GM23338 (cell line): ENCODE data around the gene ID4. TPM values are rescaled to one million over a fixed set of nuclear protein-coding genes. Genes with fewer than 3 reads are reported as not detected.

Experiments
- ATAC-seq: fragments of 200-7000 bp; cut with Tn5 transposase; 3 replicates; pipeline ENCODE4 v1.9.1; 2020
- DNase-seq: peaks from one replicate; pipeline ENCODE4 v3.0.0-alpha.2; 2015; ENCODE audit warnings: low spot score
- H2AFZ ChIP-seq: fragments of 200-600 bp; sonication (generic); 2 replicates; pipeline ENCODE4 v1.8.0; 2016; ENCODE audit warnings: antibody characterized with exemption, mild to moderate bottlenecking, moderate library complexity
- H3F3A ChIP-seq: fragments of 200-600 bp; sonication (generic); replicated peaks from 2 replicates; pipeline ENCODE4 v1.8.0; 2017; ENCODE audit warnings: antibody characterized with exemption, mixed run types, low read depth
- H3K27ac ChIP-seq: fragments of 200-600 bp; sonication (generic); 2 replicates; pipeline ENCODE4 v1.6.1; 2016; ENCODE audit warnings: low read depth
- H3K27me3 ChIP-seq: fragments of 200-600 bp; sonication (generic); 2 replicates; pipeline ENCODE4 v1.8.0; 2016; ENCODE audit warnings: mild to moderate bottlenecking, mixed run types, moderate library complexity; ENCODE audit not compliant: insufficient read depth
- H3K36me3 ChIP-seq: fragments of 200-600 bp; sonication (generic); 2 replicates; pipeline ENCODE4 v1.8.0; 2016; ENCODE audit warnings: mild to moderate bottlenecking; ENCODE audit not compliant: insufficient read depth
- H3K4me1 ChIP-seq: fragments of 200-600 bp; sonication (generic); 2 replicates; pipeline ENCODE4 v1.8.0; 2016; ENCODE audit warnings: mild to moderate bottlenecking, moderate library complexity; ENCODE audit not compliant: insufficient read depth
- H3K4me2 ChIP-seq: fragments of 200-600 bp; sonication (generic); 2 replicates; pipeline ENCODE4 v1.7.1; 2017; ENCODE audit warnings: mixed run types
- H3K4me3 ChIP-seq: fragments of 200-600 bp; sonication (generic); 2 replicates; pipeline ENCODE4 v1.6.1; 2016; ENCODE audit warnings: mixed run types
- H3K79me2 ChIP-seq: fragments of 200-600 bp; sonication (generic); replicated peaks from 2 replicates; pipeline ENCODE4 v1.8.0; 2017; ENCODE audit warnings: mild to moderate bottlenecking; ENCODE audit not compliant: insufficient read depth
- H3K9me2 ChIP-seq: fragments of 200-600 bp; sonication (generic); 2 replicates; pipeline ENCODE4 v1.8.0; 2017; ENCODE audit not compliant: insufficient read depth
- H4K20me1 ChIP-seq: fragments of 200-600 bp; sonication (generic); replicated peaks from 2 replicates; pipeline ENCODE4 v1.8.0; 2017; ENCODE audit warnings: mild to moderate bottlenecking; ENCODE audit not compliant: insufficient read depth
- H3K27ac Mint-ChIP-seq: 2 replicates; pipeline ENCODE4 v1.8.0; 2020; ENCODE audit warnings: inconsistent platforms, mild to moderate bottlenecking, moderate library complexity, mixed read lengths
- H3K27me3 Mint-ChIP-seq: 3 replicates; pipeline ENCODE4 v1.8.0; 2022; ENCODE audit warnings: low read depth, mild to moderate bottlenecking, moderate library complexity, mixed read lengths, inconsistent platforms; ENCODE audit not compliant: insufficient read depth, poor library complexity
- H3K36me3 Mint-ChIP-seq: 3 replicates; pipeline ENCODE4 v1.8.0; 2021; ENCODE audit warnings: low read depth, mild to moderate bottlenecking, inconsistent platforms, moderate library complexity, mixed read lengths
- H3K4me1 Mint-ChIP-seq: 3 replicates; pipeline ENCODE4 v1.8.0; 2020; ENCODE audit warnings: mild to moderate bottlenecking, inconsistent platforms, mixed read lengths
- H3K4me3 Mint-ChIP-seq: 3 replicates; pipeline ENCODE4 v1.8.0; 2021; ENCODE audit warnings: moderate library complexity, mild to moderate bottlenecking, inconsistent platforms, mixed read lengths
- H3K9me3 Mint-ChIP-seq: 3 replicates; pipeline ENCODE4 v1.8.0; 2020; ENCODE audit warnings: moderate library complexity, mild to moderate bottlenecking, inconsistent platforms, mixed read lengths
- CREB1 ChIP-seq: fragments of 250-450 bp; sonication (Bioruptor Pico); IDR thresholded peaks from 2 replicates; pipeline ENCODE4 v1.5.0; 2020; ENCODE audit warnings: low read depth, mild to moderate bottlenecking, moderate library complexity
- EZH2 ChIP-seq: fragments of 200-600 bp; sonication (generic); IDR thresholded peaks from one replicate; pipeline ENCODE4 v1.8.0; 2017; ENCODE audit warnings: antibody characterized with exemption, mild to moderate bottlenecking, low read depth; ENCODE audit not compliant: unreplicated experiment
- JUNB ChIP-seq: IDR thresholded peaks from one replicate; pipeline ENCODE4 v1.6.1; 2016; ENCODE audit warnings: antibody characterized with exemption; ENCODE audit not compliant: unreplicated experiment
- NANOG ChIP-seq: IDR thresholded peaks from 2 replicates; pipeline ENCODE4 v1.6.1; 2016; ENCODE audit warnings: antibody characterized with exemption, borderline replicate concordance
- STAT1 ChIP-seq: IDR thresholded peaks from one replicate; pipeline ENCODE4 v1.6.1; 2016; ENCODE audit warnings: antibody characterized with exemption; ENCODE audit not compliant: unreplicated experiment
- ZNF114 ChIP-seq: fragments of 250-450 bp; sonication (Bioruptor Pico); IDR thresholded peaks from 2 replicates; pipeline ENCODE4 v1.5.0; 2020; ENCODE audit warnings: mild to moderate bottlenecking, moderate library complexity
- ZNF331 ChIP-seq: fragments of 250-450 bp; sonication (Bioruptor Pico); IDR thresholded peaks from 2 replicates; pipeline ENCODE4 v1.5.0; 2020; ENCODE audit warnings: low read depth, mild to moderate bottlenecking, moderate library complexity
- polyA plus RNA-seq: library from polyadenylated mRNA; unstranded; fragments of >200 nt; fragmentation: Nextera tagmentation; extraction: Ambion mirVana; gene quantifications from 2 replicates; pipeline ENCODE4 v1.2.1, GENCODE V29; 2016
- total RNA-seq: library from RNA; depleted of rRNA; stranded (reverse); fragments of >200 nt; shearing (Covaris generic); gene quantifications from 2 replicates; pipeline ENCODE4 v1.2.3, GENCODE V29; 2014
- TF ChIP-seq, protein P1 (sequence below): IDR thresholded peaks from one replicate; pipeline ENCODE4 v1.6.1; 2018; ENCODE audit warnings: antibody characterized with exemption; ENCODE audit not compliant: unreplicated experiment
- TF ChIP-seq, protein P2 (sequence below), 2 experiments: fragments of 200-600 bp in 1 of 2; sonication (generic) in 1 of 2; conservative IDR thresholded peaks; 2 replicates each; pipeline versions ENCODE4 v1.5.1 to v1.6.1; 2016 to 2017; ENCODE audit warnings: antibody characterized with exemption in 2 of 2, low read depth in 2 of 2, mild to moderate bottlenecking in 2 of 2, moderate library complexity in 1 of 2
- TF ChIP-seq, protein P3 (sequence below): IDR thresholded peaks from 2 replicates; pipeline ENCODE4 v1.6.1; 2016; ENCODE audit warnings: antibody characterized with exemption
- TF ChIP-seq, protein P4 (sequence below): fragments of 250-450 bp; sonication (Bioruptor Pico); IDR thresholded peaks from 2 replicates; pipeline ENCODE4 v1.5.0; 2020; ENCODE audit warnings: mild to moderate bottlenecking, moderate library complexity

Gene ID4
- total and polyA plus RNA-seq, 2 experiments from 2014 or later: 3.7 to 7.0 TPM

DNA sequence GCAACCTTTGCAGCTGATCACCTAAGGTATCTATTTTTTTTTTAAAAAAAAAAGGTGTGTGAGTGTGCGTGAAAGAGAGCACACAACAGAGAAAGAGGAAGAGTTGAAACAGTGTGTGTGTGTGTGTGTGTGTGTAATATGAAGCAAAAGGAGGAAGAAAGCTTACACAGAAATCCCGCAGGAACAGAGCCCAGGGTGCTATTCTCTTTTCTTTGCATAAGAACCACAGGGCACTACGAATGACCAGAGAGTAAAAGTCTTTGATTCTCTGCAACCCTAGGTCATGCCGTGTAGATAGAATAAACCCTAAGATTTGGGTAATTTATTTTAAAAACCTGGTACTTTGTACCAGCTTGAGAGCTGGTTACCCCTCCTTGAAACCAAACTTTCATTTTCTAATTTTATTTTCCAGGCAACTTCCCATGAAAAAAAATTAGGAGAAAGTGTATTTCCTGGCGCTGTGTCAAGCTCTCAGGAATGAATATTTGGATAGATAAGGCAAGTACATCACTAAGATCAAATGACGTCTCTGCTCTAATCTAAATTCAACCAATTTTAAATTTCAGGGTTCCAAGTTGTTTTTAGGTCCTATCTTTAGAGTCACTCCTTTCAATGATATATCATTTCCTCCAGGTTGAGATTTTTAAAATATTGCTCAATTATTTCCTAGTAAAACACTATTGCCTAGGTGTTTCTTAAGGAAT, 47.9 kb upstream of the ID4 start:
- Mint-ChIP-seq H3K4me3 (no peak overlapping the region), H3K27me3 (no peaks in the 10 kb centered on the region), H3K27ac (no peak overlapping the region), H3K9me3 (no peaks in the 10 kb centered on the region), H3K36me3 (no peaks in the 10 kb centered on the region), H3K4me1 (peaks cover 6% of the 10 kb centered on the region; the same call in 2 of the 3 replicates)
- Histone ChIP-seq H3K27me3 (no peaks in the 10 kb centered on the region), H3K36me3 (no peaks in the 10 kb centered on the region), H4K20me1 (no peaks in the 10 kb centered on the region), H3F3A (no peaks in the 10 kb centered on the region), H2AFZ (no peak overlapping the region), H3K4me2 (no peak overlapping the region), H3K4me3 (no peak overlapping the region), H3K27ac (no peak overlapping the region), H3K4me1 (no peaks in the 10 kb centered on the region), H3K9me2 (0 out of 2 replicates have a peak, but pooled peaks cover 3% of the 10 kb centered on the region), H3K79me2 (no peaks in the 10 kb centered on the region)
- ATAC-seq: peak; percentile 71
- TF ChIP-seq, protein P1, sequence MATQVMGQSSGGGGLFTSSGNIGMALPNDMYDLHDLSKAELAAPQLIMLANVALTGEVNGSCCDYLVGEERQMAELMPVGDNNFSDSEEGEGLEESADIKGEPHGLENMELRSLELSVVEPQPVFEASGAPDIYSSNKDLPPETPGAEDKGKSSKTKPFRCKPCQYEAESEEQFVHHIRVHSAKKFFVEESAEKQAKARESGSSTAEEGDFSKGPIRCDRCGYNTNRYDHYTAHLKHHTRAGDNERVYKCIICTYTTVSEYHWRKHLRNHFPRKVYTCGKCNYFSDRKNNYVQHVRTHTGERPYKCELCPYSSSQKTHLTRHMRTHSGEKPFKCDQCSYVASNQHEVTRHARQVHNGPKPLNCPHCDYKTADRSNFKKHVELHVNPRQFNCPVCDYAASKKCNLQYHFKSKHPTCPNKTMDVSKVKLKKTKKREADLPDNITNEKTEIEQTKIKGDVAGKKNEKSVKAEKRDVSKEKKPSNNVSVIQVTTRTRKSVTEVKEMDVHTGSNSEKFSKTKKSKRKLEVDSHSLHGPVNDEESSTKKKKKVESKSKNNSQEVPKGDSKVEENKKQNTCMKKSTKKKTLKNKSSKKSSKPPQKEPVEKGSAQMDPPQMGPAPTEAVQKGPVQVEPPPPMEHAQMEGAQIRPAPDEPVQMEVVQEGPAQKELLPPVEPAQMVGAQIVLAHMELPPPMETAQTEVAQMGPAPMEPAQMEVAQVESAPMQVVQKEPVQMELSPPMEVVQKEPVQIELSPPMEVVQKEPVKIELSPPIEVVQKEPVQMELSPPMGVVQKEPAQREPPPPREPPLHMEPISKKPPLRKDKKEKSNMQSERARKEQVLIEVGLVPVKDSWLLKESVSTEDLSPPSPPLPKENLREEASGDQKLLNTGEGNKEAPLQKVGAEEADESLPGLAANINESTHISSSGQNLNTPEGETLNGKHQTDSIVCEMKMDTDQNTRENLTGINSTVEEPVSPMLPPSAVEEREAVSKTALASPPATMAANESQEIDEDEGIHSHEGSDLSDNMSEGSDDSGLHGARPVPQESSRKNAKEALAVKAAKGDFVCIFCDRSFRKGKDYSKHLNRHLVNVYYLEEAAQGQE: no peak
- TF ChIP-seq EZH2 (no peak), ZNF114 (no peak), NANOG (no peak), ZNF331 (CRISPR knock-in tag) (no peak), JUNB (no peak), CREB1 (CRISPR knock-in tag) (no peak), STAT1 (no peak)
- TF ChIP-seq, protein P2, sequence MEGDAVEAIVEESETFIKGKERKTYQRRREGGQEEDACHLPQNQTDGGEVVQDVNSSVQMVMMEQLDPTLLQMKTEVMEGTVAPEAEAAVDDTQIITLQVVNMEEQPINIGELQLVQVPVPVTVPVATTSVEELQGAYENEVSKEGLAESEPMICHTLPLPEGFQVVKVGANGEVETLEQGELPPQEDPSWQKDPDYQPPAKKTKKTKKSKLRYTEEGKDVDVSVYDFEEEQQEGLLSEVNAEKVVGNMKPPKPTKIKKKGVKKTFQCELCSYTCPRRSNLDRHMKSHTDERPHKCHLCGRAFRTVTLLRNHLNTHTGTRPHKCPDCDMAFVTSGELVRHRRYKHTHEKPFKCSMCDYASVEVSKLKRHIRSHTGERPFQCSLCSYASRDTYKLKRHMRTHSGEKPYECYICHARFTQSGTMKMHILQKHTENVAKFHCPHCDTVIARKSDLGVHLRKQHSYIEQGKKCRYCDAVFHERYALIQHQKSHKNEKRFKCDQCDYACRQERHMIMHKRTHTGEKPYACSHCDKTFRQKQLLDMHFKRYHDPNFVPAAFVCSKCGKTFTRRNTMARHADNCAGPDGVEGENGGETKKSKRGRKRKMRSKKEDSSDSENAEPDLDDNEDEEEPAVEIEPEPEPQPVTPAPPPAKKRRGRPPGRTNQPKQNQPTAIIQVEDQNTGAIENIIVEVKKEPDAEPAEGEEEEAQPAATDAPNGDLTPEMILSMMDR (conservative IDR thresholded peaks at IDR 0.05; ENCODE audit: low read depth in 2 of 2): no peak
- TF ChIP-seq, protein P3, sequence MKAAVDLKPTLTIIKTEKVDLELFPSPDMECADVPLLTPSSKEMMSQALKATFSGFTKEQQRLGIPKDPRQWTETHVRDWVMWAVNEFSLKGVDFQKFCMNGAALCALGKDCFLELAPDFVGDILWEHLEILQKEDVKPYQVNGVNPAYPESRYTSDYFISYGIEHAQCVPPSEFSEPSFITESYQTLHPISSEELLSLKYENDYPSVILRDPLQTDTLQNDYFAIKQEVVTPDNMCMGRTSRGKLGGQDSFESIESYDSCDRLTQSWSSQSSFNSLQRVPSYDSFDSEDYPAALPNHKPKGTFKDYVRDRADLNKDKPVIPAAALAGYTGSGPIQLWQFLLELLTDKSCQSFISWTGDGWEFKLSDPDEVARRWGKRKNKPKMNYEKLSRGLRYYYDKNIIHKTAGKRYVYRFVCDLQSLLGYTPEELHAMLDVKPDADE: no peak
- TF ChIP-seq, protein P4, sequence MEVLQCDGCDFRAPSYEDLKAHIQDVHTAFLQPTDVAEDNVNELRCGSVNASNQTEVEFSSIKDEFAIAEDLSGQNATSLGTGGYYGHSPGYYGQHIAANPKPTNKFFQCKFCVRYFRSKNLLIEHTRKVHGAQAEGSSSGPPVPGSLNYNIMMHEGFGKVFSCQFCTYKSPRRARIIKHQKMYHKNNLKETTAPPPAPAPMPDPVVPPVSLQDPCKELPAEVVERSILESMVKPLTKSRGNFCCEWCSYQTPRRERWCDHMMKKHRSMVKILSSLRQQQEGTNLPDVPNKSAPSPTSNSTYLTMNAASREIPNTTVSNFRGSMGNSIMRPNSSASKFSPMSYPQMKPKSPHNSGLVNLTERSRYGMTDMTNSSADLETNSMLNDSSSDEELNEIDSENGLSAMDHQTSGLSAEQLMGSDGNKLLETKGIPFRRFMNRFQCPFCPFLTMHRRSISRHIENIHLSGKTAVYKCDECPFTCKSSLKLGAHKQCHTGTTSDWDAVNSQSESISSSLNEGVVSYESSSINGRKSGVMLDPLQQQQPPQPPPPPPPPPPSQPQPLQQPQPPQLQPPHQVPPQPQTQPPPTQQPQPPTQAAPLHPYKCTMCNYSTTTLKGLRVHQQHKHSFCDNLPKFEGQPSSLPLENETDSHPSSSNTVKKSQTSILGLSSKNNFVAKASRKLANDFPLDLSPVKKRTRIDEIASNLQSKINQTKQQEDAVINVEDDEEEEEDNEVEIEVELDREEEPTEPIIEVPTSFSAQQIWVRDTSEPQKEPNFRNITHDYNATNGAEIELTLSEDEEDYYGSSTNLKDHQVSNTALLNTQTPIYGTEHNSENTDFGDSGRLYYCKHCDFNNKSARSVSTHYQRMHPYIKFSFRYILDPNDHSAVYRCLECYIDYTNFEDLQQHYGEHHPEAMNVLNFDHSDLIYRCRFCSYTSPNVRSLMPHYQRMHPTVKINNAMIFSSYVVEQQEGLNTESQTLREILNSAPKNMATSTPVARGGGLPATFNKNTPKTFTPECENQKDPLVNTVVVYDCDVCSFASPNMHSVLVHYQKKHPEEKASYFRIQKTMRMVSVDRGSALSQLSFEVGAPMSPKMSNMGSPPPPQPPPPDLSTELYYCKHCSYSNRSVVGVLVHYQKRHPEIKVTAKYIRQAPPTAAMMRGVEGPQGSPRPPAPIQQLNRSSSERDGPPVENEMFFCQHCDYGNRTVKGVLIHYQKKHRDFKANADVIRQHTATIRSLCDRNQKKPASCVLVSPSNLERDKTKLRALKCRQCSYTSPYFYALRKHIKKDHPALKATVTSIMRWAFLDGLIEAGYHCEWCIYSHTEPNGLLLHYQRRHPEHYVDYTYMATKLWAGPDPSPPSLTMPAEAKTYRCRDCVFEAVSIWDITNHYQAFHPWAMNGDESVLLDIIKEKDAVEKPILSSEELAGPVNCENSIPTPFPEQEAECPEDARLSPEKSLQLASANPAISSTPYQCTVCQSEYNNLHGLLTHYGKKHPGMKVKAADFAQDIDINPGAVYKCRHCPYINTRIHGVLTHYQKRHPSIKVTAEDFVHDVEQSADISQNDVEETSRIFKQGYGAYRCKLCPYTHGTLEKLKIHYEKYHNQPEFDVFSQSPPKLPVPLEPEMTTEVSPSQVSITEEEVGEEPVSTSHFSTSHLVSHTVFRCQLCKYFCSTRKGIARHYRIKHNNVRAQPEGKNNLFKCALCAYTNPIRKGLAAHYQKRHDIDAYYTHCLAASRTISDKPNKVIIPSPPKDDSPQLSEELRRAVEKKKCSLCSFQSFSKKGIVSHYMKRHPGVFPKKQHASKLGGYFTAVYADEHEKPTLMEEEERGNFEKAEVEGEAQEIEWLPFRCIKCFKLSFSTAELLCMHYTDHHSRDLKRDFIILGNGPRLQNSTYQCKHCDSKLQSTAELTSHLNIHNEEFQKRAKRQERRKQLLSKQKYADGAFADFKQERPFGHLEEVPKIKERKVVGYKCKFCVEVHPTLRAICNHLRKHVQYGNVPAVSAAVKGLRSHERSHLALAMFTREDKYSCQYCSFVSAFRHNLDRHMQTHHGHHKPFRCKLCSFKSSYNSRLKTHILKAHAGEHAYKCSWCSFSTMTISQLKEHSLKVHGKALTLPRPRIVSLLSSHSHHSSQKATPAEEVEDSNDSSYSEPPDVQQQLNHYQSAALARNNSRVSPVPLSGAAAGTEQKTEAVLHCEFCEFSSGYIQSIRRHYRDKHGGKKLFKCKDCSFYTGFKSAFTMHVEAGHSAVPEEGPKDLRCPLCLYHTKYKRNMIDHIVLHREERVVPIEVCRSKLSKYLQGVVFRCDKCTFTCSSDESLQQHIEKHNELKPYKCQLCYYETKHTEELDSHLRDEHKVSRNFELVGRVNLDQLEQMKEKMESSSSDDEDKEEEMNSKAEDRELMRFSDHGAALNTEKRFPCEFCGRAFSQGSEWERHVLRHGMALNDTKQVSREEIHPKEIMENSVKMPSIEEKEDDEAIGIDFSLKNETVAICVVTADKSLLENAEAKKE (CRISPR knock-in tag): no peak
- peak; percentile 14 for DNase-seq
